Smooth muscle cell (in vitro differentiated cells): ENCODE results near the gene LAMC2. TPM values are rescaled to one million over a fixed set of nuclear protein-coding genes. Genes with fewer than 3 reads are reported as not detected.

Experiments used
- DNase-seq: peaks from one replicate; lab custom pipeline; 2025; ENCODE audit not compliant: unreplicated experiment; lab: John Stamatoyannopoulos, UW
- H2AFZ ChIP-seq: fragments of 200-600 bp; sonication (generic); 2 replicates; pipeline ENCODE4 v1.6.0; 2016; ENCODE audit warnings: antibody characterized with exemption, low read depth, mild to moderate bottlenecking
- H3F3A ChIP-seq: fragments of 200-600 bp; sonication (generic); 2 replicates; pipeline ENCODE4 v1.6.0; 2017; ENCODE audit warnings: antibody characterized with exemption, low read depth
- H3K27ac ChIP-seq: fragments of 200-600 bp; sonication (generic); 2 replicates; pipeline ENCODE4 v1.5.1; 2016; ENCODE audit warnings: low read depth, mild to moderate bottlenecking
- H3K27me3 ChIP-seq: fragments of 200-600 bp; sonication (generic); 2 replicates; pipeline ENCODE4 v1.6.1; 2016; ENCODE audit warnings: low read depth, mild to moderate bottlenecking
- H3K36me3 ChIP-seq: fragments of 200-600 bp; sonication (generic); 2 replicates; pipeline ENCODE4 v1.5.1; 2016; ENCODE audit warnings: low read depth
- H3K4me1 ChIP-seq: fragments of 200-600 bp; sonication (generic); 2 replicates; pipeline ENCODE4 v1.5.1; 2016; ENCODE audit warnings: low read depth
- H3K4me2 ChIP-seq: fragments of 200-600 bp; sonication (generic); 2 replicates; pipeline ENCODE4 v1.6.0; 2016; ENCODE audit warnings: mild to moderate bottlenecking
- H3K4me3 ChIP-seq: fragments of 200-600 bp; sonication (generic); 2 replicates; pipeline ENCODE4 v1.5.1; 2016; ENCODE audit warnings: mild to moderate bottlenecking
- H3K79me2 ChIP-seq: fragments of 200-600 bp; sonication (generic); 2 replicates; pipeline ENCODE4 v1.6.0; 2016; ENCODE audit warnings: low read depth, mild to moderate bottlenecking
- H3K9ac ChIP-seq: fragments of 200-600 bp; sonication (generic); 2 replicates; pipeline ENCODE4 v1.6.0; 2016; ENCODE audit warnings: low read depth
- H3K9me3 ChIP-seq: fragments of 200-600 bp; sonication (generic); replicated peaks from 2 replicates; pipeline ENCODE4 v1.5.1; 2016; ENCODE audit warnings: low read depth
- H4K20me1 ChIP-seq: fragments of 200-600 bp; sonication (generic); 2 replicates; pipeline ENCODE4 v1.6.0; 2016; ENCODE audit warnings: low read depth
- CTCF ChIP-seq: fragments of 200-600 bp; sonication (generic); IDR thresholded peaks from 2 replicates; pipeline ENCODE4 v1.5.1; 2017; ENCODE audit warnings: borderline replicate concordance, mild to moderate bottlenecking, antibody characterized with exemption; ENCODE audit not compliant: insufficient read depth, poor library complexity, severe bottlenecking
- WGBS: methylation state at CpG from one replicate; pipeline ENCODE4 v1.1.7; 2016; ENCODE audit warnings: low lambda C conversion rate; 5-methylcytosine and 5-hydroxymethylcytosine counted together
- polyA plus RNA-seq: library from polyadenylated mRNA; unstranded; fragments of >200 nt; fragmentation: Nextera tagmentation; extraction: Ambion mirVana; gene quantifications from 2 replicates; pipeline ENCODE4 v1.2.1, GENCODE V29; 2016
- total RNA-seq: library from RNA; depleted of rRNA; stranded (reverse); fragments of >200 nt; gene quantifications from 2 replicates; pipeline ENCODE4 v1.2.3, GENCODE V29; 2014

The LAMC2 gene
- total and polyA plus RNA-seq, 2 experiments from 2014 or later, result 35.1 to 120 TPM

GRCh38 chr1:183231545-183231944 lies 45.5 kb downstream of the LAMC2 start:
- no peak overlapping the region for H3K9ac ChIP-seq
- no peaks in the 10 kb centered on the region for H3K79me2 ChIP-seq
- peaks cover 18% of the 10 kb centered on the region for H3K4me1 ChIP-seq
- H3K36me3 ChIP-seq, result no peaks in the 10 kb centered on the region
- peaks cover 16% of the 10 kb centered on the region for H3F3A ChIP-seq
- DNase-seq, result no peak
- H4K20me1 ChIP-seq, result no peaks in the 10 kb centered on the region
- H3K27me3 ChIP-seq, result no peaks in the 10 kb centered on the region
- no peak overlapping the region for H3K4me3 ChIP-seq
- no peak overlapping the region for H3K27ac ChIP-seq
- no peaks in the 10 kb centered on the region for H3K9me3 ChIP-seq
- no peak overlapping the region for H2AFZ ChIP-seq
- no peak overlapping the region for H3K4me2 ChIP-seq
- WGBS, result 96% methylated on average over 1 of the region's 1 CpG
- no peak for TF ChIP-seq CTCF

GRCh38 chr1:183233113-183233512 lies 47.0 kb downstream of the LAMC2 start:
- Histone ChIP-seq H2AFZ (no peak overlapping the region), H3K4me1 (peaks cover 18% of the 10 kb centered on the region), H3K27me3 (no peaks in the 10 kb centered on the region), H3K27ac (peak overlapping the region; percentile 82), H3K79me2 (no peaks in the 10 kb centered on the region), H3K36me3 (no peaks in the 10 kb centered on the region), H3F3A (peaks cover 16% of the 10 kb centered on the region), H3K9ac (no peak overlapping the region), H3K4me3 (no peak overlapping the region), H3K9me3 (no peaks in the 10 kb centered on the region), H4K20me1 (no peaks in the 10 kb centered on the region), H3K4me2 (no peak overlapping the region)
- DNase-seq, result no peak
- no peak for TF ChIP-seq CTCF

- Histone ChIP-seq H3F3A (peaks cover 16% of the 10 kb centered on the region), H3K27ac (peak overlapping the region; percentile 82), H3K4me3 (peak overlapping the region; percentile 41), H2AFZ (peak overlapping the region; percentile 62), H3K36me3 (no peaks in the 10 kb centered on the region), H3K9me3 (no peaks in the 10 kb centered on the region), H3K4me1 (peaks cover 18% of the 10 kb centered on the region), H3K27me3 (no peaks in the 10 kb centered on the region), H3K9ac (peak overlapping the region; percentile 52), H4K20me1 (no peaks in the 10 kb centered on the region), H3K79me2 (no peaks in the 10 kb centered on the region), H3K4me2 (peak overlapping the region; percentile 74)
- DNase-seq, result peak; percentile 28
- TF ChIP-seq CTCF, result peak; percentile 82
- WGBS, result 6% methylated on average over 15 of the region's 15 CpGs
Measured at GRCh38 chr1:183234660-183235476, 48.8 kb downstream of the LAMC2 start.

GRCh38 chr1:183235503-183235902 lies 49.4 kb downstream of the LAMC2 start:
- Histone ChIP-seq H3K27me3 (no peaks in the 10 kb centered on the region), H2AFZ (peak overlapping the region; percentile 62), H3K27ac (peak overlapping the region; percentile 82), H4K20me1 (no peaks in the 10 kb centered on the region), H3K4me3 (peak overlapping the region; percentile 41), H3K36me3 (no peaks in the 10 kb centered on the region), H3K9ac (peak overlapping the region; percentile 52), H3F3A (peaks cover 16% of the 10 kb centered on the region), H3K79me2 (no peaks in the 10 kb centered on the region), H3K9me3 (no peaks in the 10 kb centered on the region), H3K4me1 (peaks cover 18% of the 10 kb centered on the region), H3K4me2 (peak overlapping the region; percentile 74)
- 77% methylated on average over 14 of the region's 14 CpGs for WGBS
- TF ChIP-seq CTCF, result no peak
- DNase-seq, result no peak
